Uterus (tissue), 4 donors: ENCODE results near the gene TRAF2. TPM values are rescaled to one million over a fixed set of nuclear protein-coding genes. Genes with fewer than 3 reads are reported as not detected.
"Not testable (repeated sequence)": the region's sequence is repeated elsewhere in the genome, so short reads cannot be mapped to it uniquely, and the experiment has no call there.

ENCODE experiments used
- DNase-seq, 2 donors: peaks; one replicate each; pipeline ENCODE4 v3.0.0-alpha.2; 2019 to 2020
- H3K27ac ChIP-seq, 2 donors: fragments of 200-600 bp; sonication (generic); 1 replicate in 1 of 2; 2 replicates in 1 of 2; pipeline ENCODE4 v1.5.1; 2016 to 2018
- H3K27me3 ChIP-seq, 2 donors: fragments of 200-600 bp; sonication (generic); one replicate each; pipeline ENCODE4 v1.5.1; 2018 to 2019; ENCODE audit warnings: control low read depth in 1 of 2
- H3K36me3 ChIP-seq, 2 donors: fragments of 200-600 bp; sonication (generic); one replicate each; pipeline ENCODE4 v1.5.1; 2019; ENCODE audit warnings: control low read depth in 1 of 2
- H3K4me1 ChIP-seq, 2 donors: fragments of 200-600 bp; sonication (generic); one replicate each; pipeline ENCODE4 v1.5.1; 2018 to 2019; ENCODE audit warnings: control low read depth in 1 of 2
- H3K4me3 ChIP-seq, 2 donors: fragments of 200-600 bp; sonication (generic); 1 replicate in 1 of 2; 2 replicates in 1 of 2; pipeline ENCODE4 v1.5.1; 2018 to 2019; ENCODE audit warnings: mild to moderate bottlenecking in 1 of 2
- H3K9me3 ChIP-seq, 2 donors: fragments of 200-600 bp; sonication (generic); one replicate each; pipeline ENCODE4 v1.5.1; 2019; ENCODE audit warnings: control low read depth in 1 of 2
- CTCF ChIP-seq, 4 experiments: fragments of 200-600 bp in 2 of 4; fragments of 450-650 bp in 2 of 4; sonication (generic) in 2 of 4; IDR thresholded peaks; one replicate each; pipeline ENCODE4 v1.5.1; 2016 to 2019; ENCODE audit warnings: antibody characterized with exemption in 4 of 4, mild to moderate bottlenecking in 2 of 4, moderate library complexity in 1 of 4
- POLR2A ChIP-seq, 2 donors: fragments of 450-650 bp; IDR thresholded peaks; one replicate each; pipeline ENCODE4 v1.6.1; 2016; ENCODE audit warnings: antibody characterized with exemption in 2 of 2, mild to moderate bottlenecking in 1 of 2, moderate library complexity in 1 of 2
- intact Hi-C: fragments of 100-400 bp; cut with DNase I; formaldehyde crosslinking; loops from one replicate; pipeline ENCODE4 v1.15.1; 2023; ENCODE audit warnings: low total_unique reads
- total RNA-seq, 4 donors: library from RNA; depleted of rRNA in 3 of 4; stranded (reverse); fragments of >200 nt in 3 of 4; gene quantifications; one replicate each; pipeline versions ENCODE4 v1.1.0 to v1.2.4, GENCODE V29; 2014 to 2023
- donor health status: DM: yes; HTN: yes; CAD: no.

TRAF2 gene, protein sequence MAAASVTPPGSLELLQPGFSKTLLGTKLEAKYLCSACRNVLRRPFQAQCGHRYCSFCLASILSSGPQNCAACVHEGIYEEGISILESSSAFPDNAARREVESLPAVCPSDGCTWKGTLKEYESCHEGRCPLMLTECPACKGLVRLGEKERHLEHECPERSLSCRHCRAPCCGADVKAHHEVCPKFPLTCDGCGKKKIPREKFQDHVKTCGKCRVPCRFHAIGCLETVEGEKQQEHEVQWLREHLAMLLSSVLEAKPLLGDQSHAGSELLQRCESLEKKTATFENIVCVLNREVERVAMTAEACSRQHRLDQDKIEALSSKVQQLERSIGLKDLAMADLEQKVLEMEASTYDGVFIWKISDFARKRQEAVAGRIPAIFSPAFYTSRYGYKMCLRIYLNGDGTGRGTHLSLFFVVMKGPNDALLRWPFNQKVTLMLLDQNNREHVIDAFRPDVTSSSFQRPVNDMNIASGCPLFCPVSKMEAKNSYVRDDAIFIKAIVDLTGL
- 10 to 100 TPM in 3 of 4 donors, under 1 TPM in 1; 0.88 to 22.1 (median 11.9) TPM for total RNA-seq

DNA sequence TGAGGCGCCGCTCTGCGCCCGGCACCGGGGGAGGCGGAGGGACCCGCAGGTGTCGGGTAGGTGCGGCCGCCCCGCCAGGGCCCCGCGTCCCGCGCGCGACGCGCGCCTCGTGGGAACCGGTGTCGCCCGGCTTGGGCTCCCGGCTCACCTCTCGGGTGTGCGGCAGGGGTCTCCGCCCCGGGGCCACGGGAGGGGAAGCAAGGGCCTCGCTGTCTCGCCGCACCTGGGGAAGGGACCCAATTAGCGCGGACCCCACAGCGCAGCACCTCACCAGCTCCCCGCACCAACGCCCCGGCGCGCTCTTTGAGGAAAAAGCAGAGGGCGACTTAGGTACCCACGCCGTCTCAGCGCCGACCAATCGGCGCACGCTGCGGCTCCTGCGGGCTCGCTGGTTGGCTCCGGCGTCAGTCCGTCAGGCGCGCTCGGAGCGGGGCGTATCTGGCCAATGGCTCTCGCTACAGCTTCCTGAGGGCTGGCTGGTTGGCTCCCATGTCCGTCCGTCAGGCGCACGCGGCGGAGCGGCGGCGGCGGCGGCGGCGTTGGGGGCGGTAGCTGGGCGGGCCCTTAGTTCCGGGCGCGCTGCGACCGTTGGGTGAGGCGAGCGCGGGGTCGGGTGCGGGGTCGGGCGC, at the start of gene TRAF2:
TSS of gene TRAF2 (plus strand) at position 567 of the 629 bp plus-strand sequence. CDS start 12,225 bp downstream, outside the sequence.
- intact Hi-C loops: no loop called here
- Histone ChIP-seq H3K27ac (peak within 1 kb of the TSS; percentile 69 to 70), H3K4me1 (peaks cover 0 to 5% of the 10 kb centered on the region in 2 donors), H3K9me3 (no peaks in the 10 kb centered on the region), H3K36me3 (no peaks in the 10 kb centered on the region), H3K4me3 (peak within 1 kb of the TSS; percentile 59 to 83), H3K27me3 (no peaks in the 10 kb centered on the region)
- peak in 1 of 4 experiments; percentile 4 for TF ChIP-seq CTCF (IDR thresholded peaks at IDR 0.05)
- peak; percentile 27 to 30 for TF ChIP-seq POLR2A (IDR thresholded peaks at IDR 0.05)
- peak; percentile 96 to 99 for DNase-seq

- peaks cover 0 to 5% of the 10 kb centered on the region in 2 donors for H3K4me1 ChIP-seq
- H3K27me3 ChIP-seq: no peaks in the 10 kb centered on the region
- no peaks in the 10 kb centered on the region for H3K9me3 ChIP-seq
- no peak for DNase-seq
- H3K4me3 ChIP-seq: no peak overlapping the region
- no peaks in the 10 kb centered on the region for H3K36me3 ChIP-seq
- no peak overlapping the region for H3K27ac ChIP-seq
- no peak for TF ChIP-seq POLR2A (IDR thresholded peaks at IDR 0.05)
- TF ChIP-seq CTCF (IDR thresholded peaks at IDR 0.05): no peak
- intact Hi-C loops: no loop called here
Observed at GRCh38 chr9:136837146-136837855, 49.0 kb upstream of the TRAF2 start.

DNA sequence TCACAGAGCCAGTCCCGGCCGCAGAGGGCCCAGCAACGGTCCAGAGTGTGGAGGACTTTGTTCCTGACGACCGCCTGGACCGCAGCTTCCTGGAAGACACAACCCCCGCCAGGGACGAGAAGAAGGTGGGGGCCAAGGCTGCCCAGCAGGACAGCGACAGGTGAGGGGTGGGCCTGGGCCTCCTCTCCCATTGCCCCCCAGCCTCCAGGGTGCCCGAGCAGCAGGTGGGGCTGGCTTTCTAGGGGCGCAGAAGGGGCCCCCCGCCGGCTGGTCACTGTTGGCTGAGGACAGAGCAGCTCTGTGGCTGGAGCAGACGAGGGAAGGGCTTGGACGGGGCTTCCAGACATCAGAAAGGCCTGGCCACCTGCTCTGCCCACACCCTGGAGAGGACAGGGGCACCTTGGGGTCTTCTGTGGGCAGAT, 48.4 kb upstream of the TRAF2 start:
- H3K4me3 ChIP-seq, H3K27ac ChIP-seq, H3K9me3 ChIP-seq, intact Hi-C loops, H3K27me3 ChIP-seq, DNase-seq, H3K36me3 ChIP-seq: not testable (repeated sequence)
- peaks cover 0 to 10% of the 10 kb centered on the region in 2 donors for H3K4me1 ChIP-seq

DNA sequence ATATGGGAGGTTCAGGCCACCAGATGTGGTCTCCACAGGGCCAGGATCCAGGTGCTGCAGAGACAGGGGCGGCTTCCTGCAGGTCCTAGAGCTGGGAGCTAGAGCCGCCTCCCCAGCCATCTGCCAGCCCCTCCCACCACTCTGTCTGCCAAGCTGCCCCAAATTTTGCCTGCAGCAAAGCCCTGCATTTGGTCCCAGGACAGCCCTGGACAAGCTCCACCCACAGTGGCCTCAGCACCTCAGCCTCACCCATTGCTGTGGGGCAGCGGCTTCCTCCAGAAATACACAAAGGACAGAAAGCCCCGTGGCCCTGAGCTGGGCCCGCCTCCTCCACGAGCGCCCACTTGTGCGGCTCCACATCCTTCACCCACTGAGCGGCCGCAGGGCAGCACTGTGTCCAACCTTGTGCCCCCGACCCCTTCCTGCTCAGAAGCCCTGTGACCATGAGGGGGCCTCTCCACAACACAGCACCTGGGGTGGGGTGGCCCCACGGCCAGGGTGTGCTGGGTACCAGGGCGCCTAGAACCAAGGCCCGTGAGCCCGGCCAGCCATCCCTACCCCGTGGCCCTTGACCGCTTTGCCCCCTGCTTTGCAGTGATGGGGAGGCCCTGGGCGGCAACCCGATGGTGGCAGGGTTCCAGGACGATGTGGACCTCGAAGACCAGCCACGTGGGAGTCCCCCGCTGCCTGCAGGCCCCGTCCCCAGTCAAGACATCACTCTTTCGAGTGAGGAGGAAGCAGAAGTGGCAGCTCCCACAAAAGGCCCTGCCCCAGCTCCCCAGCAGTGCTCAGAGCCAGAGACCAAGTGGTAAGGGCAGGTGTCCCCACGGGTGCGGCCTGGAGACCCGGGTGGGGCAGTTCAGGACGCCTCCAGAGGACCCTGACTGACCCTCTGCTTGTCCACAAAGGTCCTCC, 47.7 kb upstream of the TRAF2 start:
- Histone ChIP-seq H3K27ac (no peak overlapping the region), H3K4me1 (peaks cover 0 to 17% of the 10 kb centered on the region in 2 donors), H3K4me3 (no peak overlapping the region), H3K9me3 (no peaks in the 10 kb centered on the region), H3K36me3 (no peaks in the 10 kb centered on the region), H3K27me3 (peaks cover 6 to 7% of the 10 kb centered on the region in 2 donors)
- DNase-seq: no peak
- TF ChIP-seq CTCF (IDR thresholded peaks at IDR 0.05) (no peak), POLR2A (IDR thresholded peaks at IDR 0.05) (no peak)
- intact Hi-C loops: no loop called here
